RWPE2 (cell line): ENCODE results near the gene DNMT3L.
"Not testable (repeated sequence)": the region's sequence is repeated elsewhere in the genome, so short reads cannot be mapped to it uniquely, and the experiment has no call there.

Source experiments
- ATAC-seq: fragments of 200-7000 bp; cut with Tn5 transposase; 3 replicates; pipeline ENCODE4 v1.9.1; 2021; ENCODE audit warnings: low read depth
- DNase-seq: peaks from one replicate; pipeline ENCODE4 v3.0.0-alpha.2; 2020; ENCODE audit warnings: low spot score
- H3K27ac ChIP-seq: fragments of 450-650 bp; 2 replicates; pipeline ENCODE4 v1.5.1; 2017; ENCODE audit warnings: mild to moderate bottlenecking; ENCODE audit not compliant: poor library complexity, severe bottlenecking
- H3K27me3 ChIP-seq: fragments of 250-450 bp; sonication (Bioruptor Pico); 2 replicates; pipeline ENCODE4 v1.5.1; 2021; ENCODE audit warnings: mild to moderate bottlenecking, moderate library complexity; ENCODE audit not compliant: insufficient read depth, poor library complexity, severe bottlenecking
- H3K36me3 ChIP-seq: fragments of 250-450 bp; sonication (Bioruptor Pico); 2 replicates; pipeline ENCODE4 v1.5.1; 2020; ENCODE audit warnings: low read depth, mild to moderate bottlenecking, moderate library complexity
- H3K4me1 ChIP-seq: fragments of 250-450 bp; sonication (Bioruptor Pico); 2 replicates; pipeline ENCODE4 v1.5.1; 2021; ENCODE audit warnings: mild to moderate bottlenecking, moderate library complexity; ENCODE audit not compliant: insufficient read depth, poor library complexity, severe bottlenecking
- H3K4me3 ChIP-seq: fragments of 250-450 bp; sonication (Bioruptor Pico); 2 replicates; pipeline ENCODE4 v1.5.1; 2021; ENCODE audit warnings: mild to moderate bottlenecking, moderate library complexity; ENCODE audit not compliant: severe bottlenecking
- H3K9me3 ChIP-seq: fragments of 250-450 bp; sonication (Bioruptor Pico); 2 replicates; pipeline ENCODE4 v1.5.1; 2021; ENCODE audit warnings: mild to moderate bottlenecking, moderate library complexity; ENCODE audit not compliant: severe bottlenecking
- CTCF ChIP-seq: fragments of 450-650 bp; IDR thresholded peaks from one replicate; pipeline ENCODE4 v1.5.1; 2017; ENCODE audit warnings: mild to moderate bottlenecking, moderate library complexity; ENCODE audit not compliant: poor library complexity, severe bottlenecking

Gene DNMT3L

GRCh38 chr21:44304877-44305293, 43.2 kb upstream of the DNMT3L start:
- TF ChIP-seq CTCF = peak; percentile 56
- Histone ChIP-seq H3K27me3 (no peaks in the 10 kb centered on the region), H3K4me3 (no peak overlapping the region), H3K4me1 (no peaks in the 10 kb centered on the region), H3K27ac (no peak overlapping the region), H3K36me3 (peaks cover 20% of the 10 kb centered on the region), H3K9me3 (no peaks in the 10 kb centered on the region)
- ATAC-seq (peak; percentile 50), DNase-seq (no peak)

- no peaks in the 10 kb centered on the region for H3K9me3 ChIP-seq
- H3K27me3 ChIP-seq = no peaks in the 10 kb centered on the region
- no peak overlapping the region for H3K4me3 ChIP-seq
- H3K27ac ChIP-seq = no peak overlapping the region
- DNase-seq (no peak), ATAC-seq (no peak)
- peaks cover 20% of the 10 kb centered on the region for H3K36me3 ChIP-seq
- no peak for TF ChIP-seq CTCF
- H3K4me1 ChIP-seq = peaks cover 2% of the 10 kb centered on the region
Observed at GRCh38 chr21:44304011-44304616, 42.4 kb upstream of the DNMT3L start.

- no peak for ATAC-seq
- no peak overlapping the region for H3K4me3 ChIP-seq
- DNase-seq = no peak
- peaks cover 3% of the 10 kb centered on the region for H3K4me1 ChIP-seq
- no peaks in the 10 kb centered on the region for H3K27me3 ChIP-seq
- no peaks in the 10 kb centered on the region for H3K9me3 ChIP-seq
- no peak overlapping the region for H3K27ac ChIP-seq
- no peak for TF ChIP-seq CTCF
- H3K36me3 ChIP-seq = peaks cover 20% of the 10 kb centered on the region
Observed at GRCh38 chr21:44303490-44303981, 41.8 kb upstream of the DNMT3L start.

GRCh38 chr21:44302573-44303401, 41.1 kb upstream of the DNMT3L start:
- H3K36me3 ChIP-seq = peaks cover 16% of the 10 kb centered on the region
- not testable (repeated sequence) for DNase-seq, H3K4me1 ChIP-seq, ATAC-seq, H3K9me3 ChIP-seq, H3K27me3 ChIP-seq, H3K4me3 ChIP-seq, H3K27ac ChIP-seq
- TF ChIP-seq CTCF = peak; percentile 38
